AG09309 (cell line): ENCODE results near the gene SND1.

ENCODE experiments used
- DNase-seq: peaks from one replicate; pipeline ENCODE4 v3.0.0-alpha.2; 2010; ENCODE audit warnings: low read depth
- H3K4me3 ChIP-seq: 2 replicates; pipeline ENCODE4 v1.5.1; 2011; ENCODE audit warnings: mild to moderate bottlenecking, low read depth, low read length, moderate library complexity; ENCODE audit not compliant: control insufficient read depth
- CTCF ChIP-seq: IDR thresholded peaks from 2 replicates; pipeline ENCODE4 v1.5.1; 2011; ENCODE audit warnings: mild to moderate bottlenecking, low read depth, low read length, inconsistent platforms; ENCODE audit not compliant: insufficient read depth, control insufficient read depth; ENCODE audit errors: missing control alignments

SND1 gene

GRCh38 chr7:128008141-128008540 lies 356.1 kb downstream of the SND1 start:
- no peak overlapping the region for H3K4me3 ChIP-seq
- TF ChIP-seq CTCF, result no peak
- DNase-seq, result no peak

- no peak for DNase-seq
Observed at GRCh38 chr7:128008744-128009143, 356.8 kb downstream of the SND1 start.

GRCh38 chr7:128010391-128011127 lies 358.6 kb downstream of the SND1 start:
- DNase-seq, result no peak
- TF ChIP-seq CTCF, result peak; percentile 8
- no peak overlapping the region for H3K4me3 ChIP-seq

More at GRCh38 chr7:128008744-128009143, 356.8 kb downstream of the SND1 start:
- no peak overlapping the region for H3K4me3 ChIP-seq
- TF ChIP-seq CTCF, result no peak

GRCh38 chr7:128011131-128011661 lies 359.2 kb downstream of the SND1 start:
- no peak for DNase-seq
- no peak overlapping the region for H3K4me3 ChIP-seq
- TF ChIP-seq CTCF, result no peak

GRCh38 chr7:128014811-128015210 lies 362.8 kb downstream of the SND1 start:
- no peak for DNase-seq
- TF ChIP-seq CTCF, result no peak
- H3K4me3 ChIP-seq, result no peak overlapping the region

GRCh38 chr7:128017460-128017859 lies 365.5 kb downstream of the SND1 start:
- no peak for TF ChIP-seq CTCF
- H3K4me3 ChIP-seq, result no peak overlapping the region
- no peak for DNase-seq
